HepG2 (cell line): Measurements from ENCODE around the gene TBC1D10A. TPM values are rescaled to one million over a fixed set of nuclear protein-coding genes. Genes with fewer than 3 reads are reported as not detected.

Experiments used
- CSRNP1 ChIP-seq: sonication (generic); formaldehyde crosslinking; IDR thresholded peaks from 2 replicates; pipeline ENCODE4 v1.8.1; 2023; ENCODE audit warnings: mild to moderate bottlenecking, missing genetic modification reagents
- DR1 ChIP-seq: sonication (generic); formaldehyde crosslinking; IDR thresholded peaks from 2 replicates; pipeline ENCODE4 v1.8.0; 2021; ENCODE audit warnings: mild to moderate bottlenecking, missing genetic modification reagents, inconsistent platforms
- KAT7 ChIP-seq: IDR thresholded peaks from 2 replicates; pipeline ENCODE4 v1.6.1; 2018; ENCODE audit warnings: borderline replicate concordance, missing compliant biosample characterization
- KDM5B ChIP-seq: sonication (generic); formaldehyde crosslinking; IDR thresholded peaks from 2 replicates; pipeline ENCODE4 v1.4.0; 2020; ENCODE audit warnings: missing genetic modification reagents, mild to moderate bottlenecking, borderline replicate concordance
- KLF9 ChIP-seq: IDR thresholded peaks from 2 replicates; pipeline ENCODE4 v1.6.1; 2016; ENCODE audit warnings: low read depth
- KMT2A ChIP-seq: sonication (generic); formaldehyde crosslinking; IDR thresholded peaks from 2 replicates; pipeline ENCODE4 v1.4.0; 2020; ENCODE audit warnings: missing genetic modification reagents
- MED13 ChIP-seq: sonication (generic); formaldehyde crosslinking; IDR thresholded peaks from 2 replicates; pipeline ENCODE4 v1.5.0; 2020; ENCODE audit warnings: missing genetic modification reagents
- MLX ChIP-seq: IDR thresholded peaks from 2 replicates; pipeline ENCODE4 v1.6.1; 2016
- MYC ChIP-seq: sonication (generic); formaldehyde crosslinking; IDR thresholded peaks from 2 replicates; pipeline ENCODE4 v1.9.0; 2021; ENCODE audit warnings: missing genetic modification reagents, borderline replicate concordance
- MYNN ChIP-seq: sonication (generic); formaldehyde crosslinking; IDR thresholded peaks from 2 replicates; pipeline ENCODE4 v1.4.0; 2020; ENCODE audit warnings: mild to moderate bottlenecking, low read depth, missing genetic modification reagents
- NONO ChIP-seq, 2 experiments: fragments of 450-650 bp in 1 of 2; sonication (generic) in 1 of 2; formaldehyde crosslinking in 1 of 2; IDR thresholded peaks in 1 of 2; conservative IDR thresholded peaks in 1 of 2; 2 replicates each; pipeline versions ENCODE4 v1.6.1 to v1.8.0; 2017 to 2022; ENCODE audit warnings: mild to moderate bottlenecking in 1 of 2, missing genetic modification reagents in 1 of 2, moderate library complexity in 1 of 2
- NPAS2 ChIP-seq: sonication (generic); formaldehyde crosslinking; IDR thresholded peaks from 2 replicates; pipeline ENCODE4 v1.8.0; 2022; ENCODE audit warnings: mild to moderate bottlenecking, missing genetic modification reagents, borderline replicate concordance
- SOX13 ChIP-seq, 3 experiments: fragments of 450-650 bp in 1 of 3; sonication (generic) in 1 of 3; formaldehyde crosslinking in 1 of 3; IDR thresholded peaks in 2 of 3; conservative IDR thresholded peaks in 1 of 3; 2 replicates each; pipeline versions ENCODE4 v1.5.0 to v1.6.1; 2016 to 2020; ENCODE audit warnings: antibody characterized with exemption in 1 of 3, mild to moderate bottlenecking in 1 of 3, missing compliant biosample characterization in 1 of 3, missing genetic modification reagents in 1 of 3, moderate library complexity in 1 of 3
- TEAD3 ChIP-seq: optimal IDR thresholded peaks from 2 replicates; pipeline ENCODE3; 2016; ENCODE audit warnings: borderline replicate concordance
- U2AF1 ChIP-seq: fragments of 200-400 bp; formaldehyde crosslinking; optimal IDR thresholded peaks from 2 replicates; pipeline ENCODE3; 2017; ENCODE audit warnings: mild to moderate bottlenecking, low read depth, low read length
- ZMAT3 ChIP-seq: sonication (generic); formaldehyde crosslinking; conservative IDR thresholded peaks from 2 replicates; pipeline ENCODE4 v1.7.0; 2021; ENCODE audit warnings: missing genetic modification reagents
- ZMYM2 ChIP-seq: sonication (generic); formaldehyde crosslinking; IDR thresholded peaks from 2 replicates; pipeline ENCODE4 v1.8.0; 2022; ENCODE audit warnings: mild to moderate bottlenecking, missing genetic modification reagents
- ZNF350 ChIP-seq: sonication (generic); formaldehyde crosslinking; IDR thresholded peaks from 2 replicates; pipeline ENCODE4 v1.4.0; 2020; ENCODE audit warnings: mild to moderate bottlenecking, low read depth, missing genetic modification reagents, borderline replicate concordance
- ZNF607 ChIP-seq: sonication (generic); formaldehyde crosslinking; IDR thresholded peaks from 2 replicates; pipeline ENCODE4 v1.5.1; 2020; ENCODE audit warnings: missing genetic modification reagents, mild to moderate bottlenecking, borderline replicate concordance
- ZNF776 ChIP-seq: sonication (generic); formaldehyde crosslinking; IDR thresholded peaks from 2 replicates; pipeline ENCODE4 v1.4.0; 2020; ENCODE audit warnings: mild to moderate bottlenecking, missing genetic modification reagents
- polyA plus RNA-seq, 8 experiments: library from polyadenylated mRNA; depleted of rRNA in 3 of 8; stranded (reverse) in 7 of 8; unstranded in 1 of 8; fragments of >200 nt; fragmentation: Illumina TruSeq in 4 of 8; extraction: Trizol in 4 of 8; gene quantifications; 2 replicates each; pipeline versions ENCODE4 v1.2.1 to v1.2.3, GENCODE V29; 2011 to 2016; ENCODE audit warnings: low read depth in 4 of 8, missing spikeins in 1 of 8, mixed read lengths in 1 of 8; ENCODE audit not compliant: insufficient read depth in 1 of 8
- total RNA-seq, 5 experiments: library from RNA; depleted of rRNA; stranded (reverse); fragments of >200 nt; fragmentation: Illumina TruSeq; extraction: Trizol; gene quantifications; 2 replicates each; pipeline ENCODE4 v1.2.3, GENCODE V29; 2016; ENCODE audit warnings: low read depth in 1 of 5
- TF ChIP-seq, protein P1 (sequence below): sonication (generic); formaldehyde crosslinking; IDR thresholded peaks from 2 replicates; pipeline ENCODE4 v1.9.0; 2021; ENCODE audit warnings: missing genetic modification reagents, mild to moderate bottlenecking, borderline replicate concordance
- TF ChIP-seq, protein P2 (sequence below), 2 experiments: IDR thresholded peaks; 2 replicates each; pipeline ENCODE4 v1.6.1; 2011 to 2012; ENCODE audit warnings: low read length in 2 of 2, borderline replicate concordance in 1 of 2, low read depth in 1 of 2, mild to moderate bottlenecking in 1 of 2, moderate library complexity in 1 of 2

TBC1D10A gene
- total and polyA plus RNA-seq, 2 of the 13 experiments (the other 11 are each of a cell fraction or from before 2014, with no cell fraction given), result 4.2 to 4.9 TPM

DNA sequence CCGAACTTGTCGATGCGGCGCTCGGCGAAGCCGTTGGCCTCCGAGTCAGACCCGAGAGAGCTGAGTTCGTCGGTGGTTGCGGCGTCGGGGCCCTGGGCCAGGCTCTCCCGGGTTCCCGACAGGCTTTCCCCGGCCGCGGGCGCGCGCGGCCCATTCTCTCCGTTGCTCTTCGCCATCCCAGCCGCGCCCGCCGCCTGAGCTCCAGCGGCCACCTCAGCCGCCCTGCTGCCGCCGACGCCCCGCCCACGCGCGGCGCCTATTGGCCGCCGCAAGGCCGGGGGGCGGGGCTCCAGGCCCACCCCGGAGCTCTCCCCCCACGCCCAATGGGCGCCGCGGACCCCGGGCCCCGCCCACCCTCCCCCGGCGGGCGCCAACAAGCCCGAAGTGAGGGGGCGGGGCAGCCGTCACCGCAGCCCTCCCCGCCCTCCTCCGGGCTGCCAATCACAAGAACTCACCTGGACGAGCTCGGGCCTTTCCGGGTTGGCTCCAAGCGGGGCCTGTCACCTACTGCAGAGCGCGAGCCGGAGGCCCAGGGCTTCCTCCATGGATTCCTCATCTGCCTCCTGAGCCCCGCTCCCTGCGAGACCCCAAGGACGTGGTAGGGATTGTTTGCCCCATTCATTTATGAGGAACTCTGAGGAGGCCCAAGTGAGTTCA, at the start of gene TBC1D10A (continued):
- TF ChIP-seq MYC (CRISPR knock-in tag) (no peak), DR1 (CRISPR knock-in tag) (no peak), U2AF1 (no peak), TEAD3 (CRISPR knock-in tag) (peak; percentile 19), ZNF776 (CRISPR knock-in tag) (no peak), ZMAT3 (no peak), SOX13 (IDR thresholded peaks at IDR 0.05) (no peak), SOX13 (CRISPR knock-in tag; conservative IDR thresholded peaks at IDR 0.05 in 1 of 2, IDR thresholded peaks at IDR 0.05 in 1 of 2) (no peak), ZMYM2 (CRISPR knock-in tag) (no peak), KMT2A (CRISPR knock-in tag) (no peak), KAT7 (no peak), ZNF350 (CRISPR knock-in tag) (no peak), NPAS2 (no peak), CSRNP1 (CRISPR knock-in tag) (no peak), MED13 (CRISPR knock-in tag) (no peak), MLX (CRISPR knock-in tag) (no peak), ZNF607 (CRISPR knock-in tag) (no peak), KDM5B (CRISPR knock-in tag) (no peak; the same call in 1 of the 2 replicates), KLF9 (no peak), NONO (IDR thresholded peaks at IDR 0.05) (no peak), NONO (CRISPR knock-in tag; conservative IDR thresholded peaks at IDR 0.05) (no peak), MYNN (CRISPR knock-in tag) (no peak)
- TF ChIP-seq, protein P1, sequence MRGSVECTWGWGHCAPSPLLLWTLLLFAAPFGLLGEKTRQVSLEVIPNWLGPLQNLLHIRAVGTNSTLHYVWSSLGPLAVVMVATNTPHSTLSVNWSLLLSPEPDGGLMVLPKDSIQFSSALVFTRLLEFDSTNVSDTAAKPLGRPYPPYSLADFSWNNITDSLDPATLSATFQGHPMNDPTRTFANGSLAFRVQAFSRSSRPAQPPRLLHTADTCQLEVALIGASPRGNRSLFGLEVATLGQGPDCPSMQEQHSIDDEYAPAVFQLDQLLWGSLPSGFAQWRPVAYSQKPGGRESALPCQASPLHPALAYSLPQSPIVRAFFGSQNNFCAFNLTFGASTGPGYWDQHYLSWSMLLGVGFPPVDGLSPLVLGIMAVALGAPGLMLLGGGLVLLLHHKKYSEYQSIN (CRISPR knock-in tag), result no peak
- TF ChIP-seq, protein P2, sequence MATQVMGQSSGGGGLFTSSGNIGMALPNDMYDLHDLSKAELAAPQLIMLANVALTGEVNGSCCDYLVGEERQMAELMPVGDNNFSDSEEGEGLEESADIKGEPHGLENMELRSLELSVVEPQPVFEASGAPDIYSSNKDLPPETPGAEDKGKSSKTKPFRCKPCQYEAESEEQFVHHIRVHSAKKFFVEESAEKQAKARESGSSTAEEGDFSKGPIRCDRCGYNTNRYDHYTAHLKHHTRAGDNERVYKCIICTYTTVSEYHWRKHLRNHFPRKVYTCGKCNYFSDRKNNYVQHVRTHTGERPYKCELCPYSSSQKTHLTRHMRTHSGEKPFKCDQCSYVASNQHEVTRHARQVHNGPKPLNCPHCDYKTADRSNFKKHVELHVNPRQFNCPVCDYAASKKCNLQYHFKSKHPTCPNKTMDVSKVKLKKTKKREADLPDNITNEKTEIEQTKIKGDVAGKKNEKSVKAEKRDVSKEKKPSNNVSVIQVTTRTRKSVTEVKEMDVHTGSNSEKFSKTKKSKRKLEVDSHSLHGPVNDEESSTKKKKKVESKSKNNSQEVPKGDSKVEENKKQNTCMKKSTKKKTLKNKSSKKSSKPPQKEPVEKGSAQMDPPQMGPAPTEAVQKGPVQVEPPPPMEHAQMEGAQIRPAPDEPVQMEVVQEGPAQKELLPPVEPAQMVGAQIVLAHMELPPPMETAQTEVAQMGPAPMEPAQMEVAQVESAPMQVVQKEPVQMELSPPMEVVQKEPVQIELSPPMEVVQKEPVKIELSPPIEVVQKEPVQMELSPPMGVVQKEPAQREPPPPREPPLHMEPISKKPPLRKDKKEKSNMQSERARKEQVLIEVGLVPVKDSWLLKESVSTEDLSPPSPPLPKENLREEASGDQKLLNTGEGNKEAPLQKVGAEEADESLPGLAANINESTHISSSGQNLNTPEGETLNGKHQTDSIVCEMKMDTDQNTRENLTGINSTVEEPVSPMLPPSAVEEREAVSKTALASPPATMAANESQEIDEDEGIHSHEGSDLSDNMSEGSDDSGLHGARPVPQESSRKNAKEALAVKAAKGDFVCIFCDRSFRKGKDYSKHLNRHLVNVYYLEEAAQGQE (IDR thresholded peaks at IDR 0.05; ENCODE audit: borderline replicate concordance in 1 of 2, low read depth in 1 of 2, low read length in 2 of 2), result no peak
